Esophagus (tissue), 2 donors: ENCODE data around the gene TMEM215. TPM values are rescaled to one million over a fixed set of nuclear protein-coding genes. Genes with fewer than 3 reads are reported as not detected.

ENCODE experiments used
- H3K27ac ChIP-seq, 2 donors: one replicate each; pipeline ENCODE4 v1.5.1; 2013; ENCODE audit warnings: low read depth in 2 of 2, mild to moderate bottlenecking in 2 of 2, inconsistent platforms in 1 of 2, low read length in 1 of 2, moderate library complexity in 1 of 2
- H3K27me3 ChIP-seq, 2 donors: one replicate each; pipeline ENCODE4 v1.6.1; 2013; ENCODE audit warnings: low read length in 2 of 2, control low read depth in 1 of 2, mild to moderate bottlenecking in 1 of 2; ENCODE audit not compliant: insufficient read depth in 2 of 2, control insufficient read depth in 1 of 2
- H3K36me3 ChIP-seq, 2 donors: one replicate each; pipeline ENCODE4 v1.6.1; 2013; ENCODE audit warnings: low read length in 1 of 2; ENCODE audit not compliant: control insufficient read depth in 2 of 2, insufficient read depth in 2 of 2
- H3K4me1 ChIP-seq, 2 donors: one replicate each; pipeline ENCODE4 v1.6.1; 2013; ENCODE audit warnings: low read length in 1 of 2; ENCODE audit not compliant: control insufficient read depth in 2 of 2, insufficient read depth in 2 of 2
- H3K4me3 ChIP-seq, 2 donors: one replicate each; pipeline ENCODE4 v1.5.1; 2013; ENCODE audit warnings: low read length in 2 of 2, mild to moderate bottlenecking in 2 of 2, low read depth in 1 of 2, moderate library complexity in 1 of 2
- H3K9me3 ChIP-seq, 2 donors: one replicate each; pipeline ENCODE4 v1.6.1; 2013; ENCODE audit warnings: mild to moderate bottlenecking in 2 of 2, low read depth in 1 of 2, low read length in 1 of 2, moderate library complexity in 1 of 2; ENCODE audit not compliant: control insufficient read depth in 2 of 2, insufficient read depth in 1 of 2
- WGBS, 2 donors: extraction: QIAGEN DNeasy Blood & Tissue Kit; methylation state at CpG; one replicate each; pipeline ENCODE4 v1.1.7; 2013; 5-methylcytosine and 5-hydroxymethylcytosine counted together
- polyA plus RNA-seq, 2 donors: library from polyadenylated mRNA; stranded (reverse); fragments of 200-250 nt; gene quantifications; one replicate each; pipeline ENCODE4 v1.2.3, GENCODE V29; 2013
- donor health status: healthy with polysubstance abuse.
- donor health status: Bipolar disorder and iron deficiency.

TMEM215 gene
- polyA plus RNA-seq, 2 donors, result not detected

DNA sequence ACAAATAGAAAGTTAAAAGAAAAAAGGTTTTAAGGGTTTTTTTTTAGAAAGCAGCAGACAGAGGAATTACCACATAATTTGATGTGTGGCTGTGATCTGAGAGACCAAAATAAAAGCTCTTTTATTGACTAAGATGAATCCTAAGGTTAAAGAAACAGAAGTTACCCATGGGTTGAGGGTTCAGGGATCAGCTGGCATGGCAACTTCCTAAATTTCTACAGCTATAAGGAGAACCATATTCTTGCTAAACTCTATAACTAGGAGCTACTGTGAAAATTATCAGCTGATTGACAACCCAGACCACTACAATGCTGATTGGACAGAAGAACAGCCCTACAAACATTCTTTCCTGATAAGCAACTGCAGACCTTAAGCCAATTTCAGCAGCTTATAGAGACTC lies 40.2 kb downstream of the TMEM215 start:
- H3K36me3 ChIP-seq, result no peaks in the 10 kb centered on the region
- H3K4me1 ChIP-seq, result no peaks in the 10 kb centered on the region
- no peaks in the 10 kb centered on the region for H3K9me3 ChIP-seq
- H3K27me3 ChIP-seq, result no peaks in the 10 kb centered on the region
- H3K4me3 ChIP-seq, result no peak overlapping the region
- H3K27ac ChIP-seq, result no peak overlapping the region

DNA sequence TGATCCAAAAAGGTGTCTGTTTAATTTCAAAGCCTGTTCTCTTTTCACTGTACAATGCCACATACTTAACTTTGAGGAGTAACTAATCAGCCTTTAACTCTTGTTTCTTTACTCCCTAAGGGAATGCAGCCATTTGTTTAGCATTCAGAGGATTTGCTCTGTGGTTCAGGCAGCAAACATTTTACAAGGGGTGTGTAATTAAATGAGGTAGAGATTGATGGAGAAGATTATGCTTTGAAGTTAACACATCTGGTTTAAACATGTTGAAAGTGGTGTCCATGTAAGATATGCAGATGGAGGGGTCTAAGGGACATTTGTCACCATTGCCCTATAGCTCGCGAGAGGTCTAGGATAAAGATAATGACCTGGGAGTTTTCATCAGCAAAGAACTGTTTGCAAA lies 41.9 kb downstream of the TMEM215 start:
- H3K9me3 ChIP-seq, result no peaks in the 10 kb centered on the region
- no peaks in the 10 kb centered on the region for H3K27me3 ChIP-seq
- H3K4me1 ChIP-seq, result no peaks in the 10 kb centered on the region
- H3K4me3 ChIP-seq, result no peak overlapping the region
- WGBS, 2 donors, result 74 to 83% methylated on average over 2 of the region's 2 CpGs
- H3K27ac ChIP-seq, result no peak overlapping the region
- no peaks in the 10 kb centered on the region for H3K36me3 ChIP-seq

DNA sequence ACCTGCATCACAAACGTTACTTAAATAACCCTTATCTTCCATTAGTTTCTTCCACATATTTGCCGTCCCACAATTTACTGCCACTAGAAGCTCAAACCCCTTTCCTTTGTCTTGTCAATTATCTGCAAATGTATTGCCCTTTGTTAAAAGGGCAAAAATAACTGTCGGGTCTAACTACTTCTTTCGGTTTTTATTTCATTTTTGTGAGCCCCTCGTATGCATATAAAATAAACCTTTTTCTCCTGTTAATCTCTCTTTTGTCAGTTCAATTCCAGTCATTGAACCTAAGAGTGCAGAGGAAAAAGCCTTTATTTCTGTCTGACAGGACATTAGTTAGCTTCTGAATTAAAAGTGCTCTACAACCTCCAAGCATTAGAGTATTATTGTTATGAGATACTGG lies 45.5 kb downstream of the TMEM215 start:
- Histone ChIP-seq H3K27ac (no peak overlapping the region), H3K4me3 (no peak overlapping the region), H3K4me1 (no peaks in the 10 kb centered on the region), H3K36me3 (no peaks in the 10 kb centered on the region), H3K9me3 (no peaks in the 10 kb centered on the region), H3K27me3 (no peaks in the 10 kb centered on the region)
- 59 to 60% methylated on average over 5 of the region's 5 CpGs for WGBS, 2 donors

DNA sequence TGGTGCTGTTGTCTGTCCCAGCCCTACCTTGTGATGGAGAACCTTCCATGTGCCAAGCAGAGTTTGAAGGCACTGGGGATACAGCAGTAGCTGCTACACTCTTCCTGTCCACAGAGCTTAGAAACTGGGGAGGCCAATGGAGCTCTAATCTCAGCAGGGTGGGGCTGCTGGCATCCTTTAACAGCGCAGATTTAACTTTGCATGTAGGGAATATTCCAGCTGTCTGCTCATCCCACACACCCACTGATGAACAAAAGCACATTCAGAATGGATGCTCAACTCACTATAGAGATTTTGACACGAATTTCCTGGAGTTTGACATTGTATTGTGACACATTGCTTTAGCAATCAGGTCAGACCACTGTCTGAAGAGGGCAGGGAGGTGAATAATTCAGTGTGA lies 49.0 kb downstream of the TMEM215 start:
- no peaks in the 10 kb centered on the region for H3K36me3 ChIP-seq
- WGBS, 2 donors, result 44 to 47% methylated on average over 2 of the region's 2 CpGs
- no peak overlapping the region for H3K27ac ChIP-seq

More for the DNA sequence above, 49.0 kb downstream of the TMEM215 start:
- no peaks in the 10 kb centered on the region for H3K9me3 ChIP-seq
- H3K4me3 ChIP-seq, result no peak overlapping the region
- no peaks in the 10 kb centered on the region for H3K27me3 ChIP-seq
- H3K4me1 ChIP-seq, result no peaks in the 10 kb centered on the region

Other genes starting within 250 kb of the TMEM215 start
- gene SMIM27, start 231.2 kb upstream of the TMEM215 start, polyA plus RNA-seq, result 1 to 10 TPM; 4.4 to 5.4 TPM
- 1 to 10 TPM; 5.7 to 6.5 TPM for gene TOPORS, start 231.0 kb upstream of the TMEM215 start, polyA plus RNA-seq
- 10 to 100 TPM; 26.2 to 37.4 TPM for gene NDUFB6, start 210.4 kb upstream of the TMEM215 start, polyA plus RNA-seq
- not detected for gene TAF1L, start 147.9 kb upstream of the TMEM215 start, polyA plus RNA-seq
- 10 to 100 TPM; 22.4 to 24.5 TPM for gene APTX, start 218.1 kb downstream of the TMEM215 start, polyA plus RNA-seq
- 10 to 100 TPM; 25.8 to 45.7 TPM for gene DNAJA1, start 241.7 kb downstream of the TMEM215 start, polyA plus RNA-seq